HEK293 (cell line): Measurements from ENCODE around the gene SH2B3.

Source experiments
- CTCF ChIP-seq: fragments of 450-650 bp; formaldehyde crosslinking; IDR thresholded peaks from 2 replicates; pipeline ENCODE4 v1.5.1; 2016; ENCODE audit warnings: missing biosample characterization, missing genetic modification characterization
- FEZF1 ChIP-seq: fragments of 450-650 bp; formaldehyde crosslinking; IDR thresholded peaks from 2 replicates; pipeline ENCODE4 v1.5.1; 2016; ENCODE audit warnings: missing biosample characterization, missing genetic modification characterization
- KLF16 ChIP-seq: fragments of 450-650 bp; formaldehyde crosslinking; IDR thresholded peaks from 2 replicates; pipeline ENCODE4 v1.5.1; 2017; ENCODE audit warnings: missing biosample characterization, missing genetic modification characterization
- PRDM2 ChIP-seq: fragments of 450-650 bp; formaldehyde crosslinking; IDR thresholded peaks from 2 replicates; pipeline ENCODE4 v1.5.1; 2016; ENCODE audit warnings: missing biosample characterization, missing genetic modification characterization, borderline replicate concordance
- SP3 ChIP-seq: fragments of 450-650 bp; formaldehyde crosslinking; IDR thresholded peaks from 2 replicates; pipeline ENCODE4 v1.5.1; 2016; ENCODE audit warnings: missing biosample characterization, missing genetic modification characterization
- ZBTB1 ChIP-seq: fragments of 450-650 bp; formaldehyde crosslinking; IDR thresholded peaks from 2 replicates; pipeline ENCODE4 v1.5.1; 2016; ENCODE audit warnings: missing biosample characterization, missing genetic modification characterization
- ZNF114 ChIP-seq: fragments of 450-650 bp; formaldehyde crosslinking; IDR thresholded peaks from 2 replicates; pipeline ENCODE4 v1.5.0; 2017; ENCODE audit warnings: missing biosample characterization, missing genetic modification characterization
- ZNF223 ChIP-seq: fragments of 450-650 bp; formaldehyde crosslinking; IDR thresholded peaks from 2 replicates; pipeline ENCODE4 v1.5.1; 2016; ENCODE audit warnings: missing biosample characterization, missing genetic modification characterization
- ZNF792 ChIP-seq: fragments of 450-650 bp; formaldehyde crosslinking; IDR thresholded peaks from 2 replicates; pipeline ENCODE4 v1.5.1; 2016; ENCODE audit warnings: missing biosample characterization, missing genetic modification characterization
- TF ChIP-seq, protein P1 (sequence below): fragments of 450-650 bp; formaldehyde crosslinking; IDR thresholded peaks from 2 replicates; pipeline ENCODE4 v1.5.1; 2016; ENCODE audit warnings: missing biosample characterization, missing genetic modification characterization, low read depth
- TF ChIP-seq, protein P2 (sequence below): fragments of 450-650 bp; formaldehyde crosslinking; IDR thresholded peaks from 2 replicates; pipeline ENCODE4 v1.5.1; 2016; ENCODE audit warnings: missing biosample characterization, missing genetic modification characterization

GRCh38 chr12:111424189-111424792, 18.6 kb downstream of the SH2B3 start:
- TF ChIP-seq CTCF (tag by site-specific recombination): no peak
- no peak for TF ChIP-seq FEZF1 (tag by site-specific recombination)
- TF ChIP-seq ZBTB1 (tag by site-specific recombination): no peak
- TF ChIP-seq, protein P1, sequence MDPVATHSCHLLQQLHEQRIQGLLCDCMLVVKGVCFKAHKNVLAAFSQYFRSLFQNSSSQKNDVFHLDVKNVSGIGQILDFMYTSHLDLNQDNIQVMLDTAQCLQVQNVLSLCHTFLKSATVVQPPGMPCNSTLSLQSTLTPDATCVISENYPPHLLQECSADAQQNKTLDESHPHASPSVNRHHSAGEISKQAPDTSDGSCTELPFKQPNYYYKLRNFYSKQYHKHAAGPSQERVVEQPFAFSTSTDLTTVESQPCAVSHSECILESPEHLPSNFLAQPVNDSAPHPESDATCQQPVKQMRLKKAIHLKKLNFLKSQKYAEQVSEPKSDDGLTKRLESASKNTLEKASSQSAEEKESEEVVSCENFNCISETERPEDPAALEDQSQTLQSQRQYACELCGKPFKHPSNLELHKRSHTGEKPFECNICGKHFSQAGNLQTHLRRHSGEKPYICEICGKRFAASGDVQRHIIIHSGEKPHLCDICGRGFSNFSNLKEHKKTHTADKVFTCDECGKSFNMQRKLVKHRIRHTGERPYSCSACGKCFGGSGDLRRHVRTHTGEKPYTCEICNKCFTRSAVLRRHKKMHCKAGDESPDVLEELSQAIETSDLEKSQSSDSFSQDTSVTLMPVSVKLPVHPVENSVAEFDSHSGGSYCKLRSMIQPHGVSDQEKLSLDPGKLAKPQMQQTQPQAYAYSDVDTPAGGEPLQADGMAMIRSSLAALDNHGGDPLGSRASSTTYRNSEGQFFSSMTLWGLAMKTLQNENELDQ (tag by site-specific recombination): no peak
- TF ChIP-seq ZNF114 (tag by site-specific recombination): no peak
- TF ChIP-seq, protein P2, sequence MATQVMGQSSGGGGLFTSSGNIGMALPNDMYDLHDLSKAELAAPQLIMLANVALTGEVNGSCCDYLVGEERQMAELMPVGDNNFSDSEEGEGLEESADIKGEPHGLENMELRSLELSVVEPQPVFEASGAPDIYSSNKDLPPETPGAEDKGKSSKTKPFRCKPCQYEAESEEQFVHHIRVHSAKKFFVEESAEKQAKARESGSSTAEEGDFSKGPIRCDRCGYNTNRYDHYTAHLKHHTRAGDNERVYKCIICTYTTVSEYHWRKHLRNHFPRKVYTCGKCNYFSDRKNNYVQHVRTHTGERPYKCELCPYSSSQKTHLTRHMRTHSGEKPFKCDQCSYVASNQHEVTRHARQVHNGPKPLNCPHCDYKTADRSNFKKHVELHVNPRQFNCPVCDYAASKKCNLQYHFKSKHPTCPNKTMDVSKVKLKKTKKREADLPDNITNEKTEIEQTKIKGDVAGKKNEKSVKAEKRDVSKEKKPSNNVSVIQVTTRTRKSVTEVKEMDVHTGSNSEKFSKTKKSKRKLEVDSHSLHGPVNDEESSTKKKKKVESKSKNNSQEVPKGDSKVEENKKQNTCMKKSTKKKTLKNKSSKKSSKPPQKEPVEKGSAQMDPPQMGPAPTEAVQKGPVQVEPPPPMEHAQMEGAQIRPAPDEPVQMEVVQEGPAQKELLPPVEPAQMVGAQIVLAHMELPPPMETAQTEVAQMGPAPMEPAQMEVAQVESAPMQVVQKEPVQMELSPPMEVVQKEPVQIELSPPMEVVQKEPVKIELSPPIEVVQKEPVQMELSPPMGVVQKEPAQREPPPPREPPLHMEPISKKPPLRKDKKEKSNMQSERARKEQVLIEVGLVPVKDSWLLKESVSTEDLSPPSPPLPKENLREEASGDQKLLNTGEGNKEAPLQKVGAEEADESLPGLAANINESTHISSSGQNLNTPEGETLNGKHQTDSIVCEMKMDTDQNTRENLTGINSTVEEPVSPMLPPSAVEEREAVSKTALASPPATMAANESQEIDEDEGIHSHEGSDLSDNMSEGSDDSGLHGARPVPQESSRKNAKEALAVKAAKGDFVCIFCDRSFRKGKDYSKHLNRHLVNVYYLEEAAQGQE (tag by site-specific recombination): no peak
- no peak for TF ChIP-seq PRDM2 (tag by site-specific recombination)
- TF ChIP-seq ZNF792 (tag by site-specific recombination): no peak
- TF ChIP-seq KLF16 (tag by site-specific recombination): no peak
- TF ChIP-seq ZNF223 (tag by site-specific recombination): no peak
- TF ChIP-seq SP3: no peak
